Kidney (tissue), 14 donors: ENCODE results near the gene NDUFB7. TPM values are rescaled to one million over a fixed set of nuclear protein-coding genes. Genes with fewer than 3 reads are reported as not detected.

Experiments used
- DNase-seq, 5 donors: peaks; one replicate each; pipeline ENCODE4 v3.0.0-alpha.2; 2013 to 2020
- FAIRE-seq: peaks from 2 replicates; lab custom pipeline; 2012; peaks lifted over from hg19 to GRCh38; lab: Jason Lieb, UNC
- H3K27ac ChIP-seq, 2 donors: one replicate each; pipeline ENCODE4 v1.7.0; 2013; ENCODE audit warnings: low read depth in 2 of 2, low read length in 2 of 2, inconsistent platforms in 1 of 2
- H3K27me3 ChIP-seq: one replicate; pipeline ENCODE4 v1.7.1; 2013; ENCODE audit warnings: low read length, inconsistent platforms; ENCODE audit not compliant: control insufficient read depth, insufficient read depth
- H3K36me3 ChIP-seq, 3 donors: one replicate each; pipeline versions ENCODE4 v1.7.0 to v1.7.1; 2013; ENCODE audit warnings: low read length in 3 of 3, control low read depth in 1 of 3, inconsistent platforms in 1 of 3; ENCODE audit not compliant: insufficient read depth in 3 of 3, control insufficient read depth in 2 of 3
- H3K4me1 ChIP-seq, 3 donors: one replicate each; pipeline versions ENCODE4 v1.7.0 to v1.7.1; 2013; ENCODE audit warnings: low read length in 3 of 3, inconsistent platforms in 1 of 3, low read depth in 1 of 3; ENCODE audit not compliant: control insufficient read depth in 2 of 3, insufficient read depth in 2 of 3
- H3K4me3 ChIP-seq, 3 donors: one replicate each; pipeline versions ENCODE4 v1.7.0 to v1.8.1; 2013; ENCODE audit warnings: low read length in 3 of 3, control low read depth in 1 of 3, inconsistent platforms in 1 of 3
- H3K9ac ChIP-seq, 3 donors: one replicate each; pipeline versions ENCODE4 v1.7.0 to v1.7.1; 2013; ENCODE audit warnings: low read length in 3 of 3, control low read depth in 1 of 3, inconsistent platforms in 1 of 3
- H3K9me3 ChIP-seq, 3 donors: one replicate each; pipeline versions ENCODE4 v1.7.0 to v1.7.1; 2013; ENCODE audit warnings: low read length in 3 of 3, control low read depth in 1 of 3, inconsistent platforms in 1 of 3; ENCODE audit not compliant: control insufficient read depth in 2 of 3, insufficient read depth in 1 of 3
- intact Hi-C: fragments of 100-400 bp; cut with DNase I; formaldehyde crosslinking; loops from one replicate; pipeline ENCODE4 v1.11.1; 2022
- polyA plus RNA-seq: library from polyadenylated mRNA; stranded (reverse); fragments of 350-450 nt; fragmentation: Illumina TruSeq; extraction: RNeasy Lipid Tissue Mini Kit (QIAGEN cat#74804); gene quantifications from one replicate; pipeline ENCODE4 v1.2.3, GENCODE V29; 2014; ENCODE audit warnings: low read depth, low replicate concordance; ENCODE audit not compliant: insufficient read depth
- total RNA-seq: library from RNA; stranded (reverse); fragmentation: NEBNext Ultra II Directional; extraction: Animal tissue kit (Norgen Biotek cat#: 25700); gene quantifications from one replicate; pipeline ENCODE4 v1.2.1, GENCODE V29; 2021
- TF ChIP-seq, protein P1 (sequence below): IDR thresholded peaks from 3 replicates; pipeline ENCODE4 v1.5.1; 2012; ENCODE audit warnings: mild to moderate bottlenecking, moderate library complexity, borderline replicate concordance; ENCODE audit not compliant: insufficient read depth; ENCODE audit errors: extremely low read depth
- donor health status: control.
- donor health status: control.
- donor health status: control.
- donor health status: control.
- donor health status: control.
- donor health status: DM: yes; HTN: yes; CAD: no.
- donor health status: Normal renal cell carcinoma (clear cell type).

NDUFB7 gene
- total and polyA plus RNA-seq, 2 donors from 2014 or later, result 146 to 894 TPM

DNA sequence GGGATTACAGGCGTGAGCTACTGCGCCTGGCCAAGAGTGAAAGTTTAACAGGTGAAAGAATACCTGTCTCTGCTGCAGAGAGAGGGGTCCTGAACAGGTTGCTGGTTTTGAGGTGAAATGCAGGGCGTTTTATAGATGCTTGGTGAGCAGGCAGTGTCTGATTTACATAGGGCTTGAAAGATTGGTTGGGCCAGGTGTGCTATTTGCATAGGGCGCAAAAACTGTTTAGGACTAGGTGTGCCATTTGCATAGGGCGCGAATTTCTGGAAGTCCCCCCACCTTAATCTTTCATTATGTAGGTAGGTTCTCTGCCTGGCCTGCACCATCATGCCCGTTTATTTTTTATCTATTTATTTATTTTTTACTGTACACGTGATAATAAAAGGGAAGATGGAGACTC lies 4.5 kb upstream of the NDUFB7 start:
- intact Hi-C loops, result loop anchor here (10.0 kb wide), 1 partner anchor 108 kb away; no protein-coding TSS in a partner anchor
- no peak overlapping the region for H3K27ac ChIP-seq
- FAIRE-seq, result no peak
- H3K4me3 ChIP-seq, result no peak overlapping the region
- no peaks in the 10 kb centered on the region for H3K9me3 ChIP-seq
- H3K27me3 ChIP-seq, result no peaks in the 10 kb centered on the region
- DNase-seq, result no peak
- peaks cover 0 to 2% (median 0%) of the 10 kb centered on the region in 3 donors for H3K4me1 ChIP-seq
- no peak overlapping the region for H3K9ac ChIP-seq
- TF ChIP-seq, protein P1, sequence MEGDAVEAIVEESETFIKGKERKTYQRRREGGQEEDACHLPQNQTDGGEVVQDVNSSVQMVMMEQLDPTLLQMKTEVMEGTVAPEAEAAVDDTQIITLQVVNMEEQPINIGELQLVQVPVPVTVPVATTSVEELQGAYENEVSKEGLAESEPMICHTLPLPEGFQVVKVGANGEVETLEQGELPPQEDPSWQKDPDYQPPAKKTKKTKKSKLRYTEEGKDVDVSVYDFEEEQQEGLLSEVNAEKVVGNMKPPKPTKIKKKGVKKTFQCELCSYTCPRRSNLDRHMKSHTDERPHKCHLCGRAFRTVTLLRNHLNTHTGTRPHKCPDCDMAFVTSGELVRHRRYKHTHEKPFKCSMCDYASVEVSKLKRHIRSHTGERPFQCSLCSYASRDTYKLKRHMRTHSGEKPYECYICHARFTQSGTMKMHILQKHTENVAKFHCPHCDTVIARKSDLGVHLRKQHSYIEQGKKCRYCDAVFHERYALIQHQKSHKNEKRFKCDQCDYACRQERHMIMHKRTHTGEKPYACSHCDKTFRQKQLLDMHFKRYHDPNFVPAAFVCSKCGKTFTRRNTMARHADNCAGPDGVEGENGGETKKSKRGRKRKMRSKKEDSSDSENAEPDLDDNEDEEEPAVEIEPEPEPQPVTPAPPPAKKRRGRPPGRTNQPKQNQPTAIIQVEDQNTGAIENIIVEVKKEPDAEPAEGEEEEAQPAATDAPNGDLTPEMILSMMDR, result no peak
- H3K36me3 ChIP-seq, result no peaks in the 10 kb centered on the region

DNA sequence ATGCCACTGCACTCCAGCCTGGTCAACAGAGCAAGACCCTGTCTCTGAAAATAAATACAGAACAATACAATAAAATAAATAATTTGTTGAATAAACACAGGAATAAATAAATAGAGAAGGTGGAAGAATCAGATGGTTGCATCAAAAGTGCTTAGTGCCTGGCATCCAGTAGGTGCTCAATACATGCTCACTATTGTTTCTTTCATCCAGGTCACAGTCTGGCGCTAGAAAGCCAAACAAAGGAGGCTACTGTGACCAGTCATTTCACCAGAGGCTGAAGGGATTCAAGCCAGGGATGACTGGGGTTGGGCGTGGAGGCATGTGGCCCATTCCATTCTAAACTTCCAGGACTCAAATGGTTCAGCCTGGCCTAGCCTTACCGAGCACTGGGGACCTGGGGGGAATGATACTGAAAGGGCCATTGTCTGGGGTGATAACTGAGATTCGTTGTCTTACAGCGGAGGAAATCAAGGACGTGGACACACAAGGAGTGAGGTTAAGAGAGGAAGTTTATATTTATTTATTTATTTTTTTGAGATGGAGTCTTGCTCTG lies 3.6 kb upstream of the NDUFB7 start:
- no peaks in the 10 kb centered on the region for H3K36me3 ChIP-seq
- no peak overlapping the region for H3K27ac ChIP-seq
- DNase-seq (no peak), FAIRE-seq (no peak)
- H3K27me3 ChIP-seq, result no peaks in the 10 kb centered on the region
- H3K4me3 ChIP-seq, result no peak overlapping the region
- H3K9me3 ChIP-seq, result no peaks in the 10 kb centered on the region
- TF ChIP-seq, protein P1, result no peak
- peaks cover 0 to 9% (median 7%) of the 10 kb centered on the region in 3 donors for H3K4me1 ChIP-seq
- intact Hi-C loops, result loop anchor here (10.0 kb wide), 1 partner anchor 109 kb away; no protein-coding TSS in a partner anchor
- H3K9ac ChIP-seq, result no peak overlapping the region

DNA sequence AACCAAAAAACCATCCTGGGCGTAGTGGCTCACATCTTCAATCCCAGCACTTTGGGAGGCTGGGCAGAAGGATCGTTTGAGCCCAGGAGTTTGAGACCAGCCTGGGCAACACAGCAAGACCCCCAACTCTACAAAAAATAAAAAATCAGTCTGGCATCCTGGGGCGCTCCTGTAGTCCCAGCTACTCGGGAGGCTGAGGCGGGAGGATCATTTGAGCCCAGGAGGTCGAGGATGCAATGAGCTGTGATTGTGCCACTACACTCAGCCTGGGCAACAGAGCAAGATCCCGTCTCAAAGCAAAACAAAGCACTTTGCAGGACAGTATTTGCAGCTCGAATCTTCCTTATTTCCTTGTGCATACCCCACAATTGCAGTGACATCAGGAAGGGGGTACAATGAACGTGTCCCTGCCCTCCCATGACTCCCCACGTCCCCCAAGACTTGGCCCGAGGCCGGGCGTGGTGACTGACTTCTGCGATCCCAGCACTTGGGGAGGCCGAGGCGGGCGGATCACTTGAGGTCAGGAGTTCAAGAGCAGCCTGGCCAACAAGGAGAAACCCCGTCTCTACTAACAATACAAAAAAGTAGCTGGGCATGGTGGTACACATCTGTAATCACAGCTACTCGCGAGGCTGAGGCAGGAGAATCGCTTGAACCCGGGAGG lies 870 bp downstream of the NDUFB7 start:
- no peak overlapping the region for H3K27ac ChIP-seq
- FAIRE-seq (no peak), DNase-seq (no peak)
- TF ChIP-seq, protein P1, result no peak
- H3K27me3 ChIP-seq, result no peaks in the 10 kb centered on the region
- H3K9ac ChIP-seq, result peak overlapping the region; percentile 79 to 95 (median 94)
- intact Hi-C loops, result loop anchor here (10.0 kb wide), 1 partner anchor 114 kb away; no protein-coding TSS in a partner anchor
- no peaks in the 10 kb centered on the region for H3K36me3 ChIP-seq
- peak overlapping the region; percentile 86 to 99 (median 95) for H3K4me3 ChIP-seq
- H3K9me3 ChIP-seq, result no peaks in the 10 kb centered on the region
- peaks cover 0 to 13% (median 8%) of the 10 kb centered on the region in 3 donors for H3K4me1 ChIP-seq
